GM18505 (cell line): ENCODE results near the gene LENG9.
"Not testable (repeated sequence)": the region's sequence is repeated elsewhere in the genome, so short reads cannot be mapped to it uniquely, and the experiment has no call there.

Source experiments
- ATAC-seq: cut with Tn5 transposase; IDR thresholded peaks from one replicate; pipeline ENCODE4 v1.9.1; 2021; ENCODE audit not compliant: unreplicated experiment
- POLR2A ChIP-seq: IDR thresholded peaks from 4 replicates; pipeline ENCODE4 v1.6.1; 2011; ENCODE audit warnings: borderline replicate concordance; ENCODE audit not compliant: insufficient read depth, insufficient read length; ENCODE audit errors: extremely low read depth

Gene LENG9

DNA sequence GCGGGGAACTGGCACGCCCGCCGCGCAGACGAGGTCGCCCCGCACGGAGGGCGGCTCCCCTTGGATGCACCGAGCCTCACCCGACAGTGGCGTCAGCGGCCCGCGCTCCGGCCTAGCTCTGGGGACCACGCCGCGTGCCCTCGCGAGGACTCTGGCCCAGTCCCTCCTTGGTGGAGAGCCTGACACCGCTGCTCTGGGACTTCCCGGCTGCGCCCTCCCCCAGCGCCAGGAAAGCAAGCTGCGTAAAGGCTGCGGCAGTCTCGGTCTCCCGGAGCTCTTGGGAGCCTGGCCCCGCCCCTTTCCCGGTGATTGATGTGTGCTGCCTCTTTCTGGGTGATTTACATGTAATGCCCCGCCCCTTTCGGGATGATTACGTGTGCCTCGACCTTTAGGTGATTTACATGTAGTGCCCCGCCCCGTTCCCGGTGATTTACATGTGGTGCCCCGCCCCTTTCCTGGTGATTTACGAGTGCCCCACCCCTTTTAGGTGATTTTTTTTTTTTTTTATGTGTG is at the start of gene LENG9:
Gene LENG9 (minus strand): TSS at position 248 of the 513 bp plus-strand sequence. CDS start 252 bp downstream, outside the sequence.
- peak; percentile 76 for TF ChIP-seq POLR2A
- peak; percentile 46 for ATAC-seq

DNA sequence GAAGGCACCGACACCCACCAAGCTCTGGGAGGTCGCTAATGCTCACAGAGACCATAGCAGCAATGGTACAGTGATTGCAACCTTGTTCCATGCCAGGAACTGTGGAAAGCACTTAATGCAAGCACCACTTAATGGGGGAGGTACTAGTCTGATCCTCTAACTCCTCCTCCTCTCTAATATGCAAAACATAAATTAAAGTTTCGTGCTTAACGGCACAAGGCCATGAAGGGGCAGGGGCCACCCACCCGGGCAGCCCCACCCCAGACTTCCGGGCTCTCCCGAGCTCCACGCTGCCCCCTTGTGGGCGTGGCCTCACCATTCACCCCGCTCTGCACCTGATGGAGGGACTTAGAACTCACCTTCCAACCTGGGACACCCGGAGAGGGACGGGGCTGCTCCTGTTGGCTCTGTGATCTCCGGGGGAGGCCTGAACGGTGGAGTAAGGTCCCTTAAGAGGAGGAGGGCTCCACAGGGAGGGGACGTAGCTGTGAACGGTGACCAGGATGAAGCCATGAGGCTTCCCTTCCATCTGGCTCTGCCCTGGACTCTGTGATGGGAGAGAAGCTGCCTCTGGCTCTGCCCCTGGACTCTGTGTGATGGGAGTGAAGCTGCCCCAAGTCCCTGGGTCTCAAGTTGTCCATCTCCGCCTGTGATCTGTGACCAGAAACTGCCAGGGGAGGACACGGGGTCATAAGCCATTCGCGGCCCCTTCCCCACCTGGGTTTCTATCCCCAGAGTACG is 45.8 kb upstream of the LENG9 start:
- not testable (repeated sequence) for ATAC-seq

DNA sequence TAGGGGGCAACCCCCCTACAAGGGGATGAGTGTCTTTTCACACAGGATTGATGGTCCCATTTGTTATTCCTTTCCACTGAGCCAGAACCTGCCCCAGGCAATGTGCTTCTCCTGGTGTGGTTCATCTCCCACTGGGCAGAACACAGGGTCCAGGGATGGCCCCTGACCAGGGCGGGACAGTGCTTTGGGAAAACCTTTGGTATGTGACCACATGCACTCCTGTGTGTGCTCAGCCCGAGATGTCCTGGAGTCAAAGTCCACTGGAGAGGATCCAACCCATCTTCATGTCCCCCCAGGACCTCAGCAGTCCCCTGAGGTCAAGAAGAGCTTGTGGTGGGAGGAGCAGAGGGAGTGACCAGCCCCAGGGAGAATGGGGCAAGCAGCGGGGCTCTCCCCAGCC is 44.9 kb upstream of the LENG9 start:
- not testable (repeated sequence) for ATAC-seq

DNA sequence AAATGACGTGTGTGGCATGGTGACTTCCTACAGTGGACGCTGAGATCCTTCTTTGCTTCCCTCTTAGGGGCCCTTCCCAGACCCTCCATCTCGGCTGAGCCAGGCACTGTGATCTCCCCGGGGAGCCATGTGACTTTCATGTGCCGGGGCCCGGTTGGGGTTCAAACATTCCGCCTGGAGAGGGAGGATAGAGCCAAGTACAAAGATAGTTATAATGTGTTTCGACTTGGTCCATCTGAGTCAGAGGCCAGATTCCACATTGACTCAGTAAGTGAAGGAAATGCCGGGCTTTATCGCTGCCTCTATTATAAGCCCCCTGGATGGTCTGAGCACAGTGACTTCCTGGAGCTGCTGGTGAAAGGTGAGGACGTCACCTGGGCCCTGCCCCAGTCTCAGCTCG is 44.2 kb upstream of the LENG9 start:
- ATAC-seq = no peak

DNA sequence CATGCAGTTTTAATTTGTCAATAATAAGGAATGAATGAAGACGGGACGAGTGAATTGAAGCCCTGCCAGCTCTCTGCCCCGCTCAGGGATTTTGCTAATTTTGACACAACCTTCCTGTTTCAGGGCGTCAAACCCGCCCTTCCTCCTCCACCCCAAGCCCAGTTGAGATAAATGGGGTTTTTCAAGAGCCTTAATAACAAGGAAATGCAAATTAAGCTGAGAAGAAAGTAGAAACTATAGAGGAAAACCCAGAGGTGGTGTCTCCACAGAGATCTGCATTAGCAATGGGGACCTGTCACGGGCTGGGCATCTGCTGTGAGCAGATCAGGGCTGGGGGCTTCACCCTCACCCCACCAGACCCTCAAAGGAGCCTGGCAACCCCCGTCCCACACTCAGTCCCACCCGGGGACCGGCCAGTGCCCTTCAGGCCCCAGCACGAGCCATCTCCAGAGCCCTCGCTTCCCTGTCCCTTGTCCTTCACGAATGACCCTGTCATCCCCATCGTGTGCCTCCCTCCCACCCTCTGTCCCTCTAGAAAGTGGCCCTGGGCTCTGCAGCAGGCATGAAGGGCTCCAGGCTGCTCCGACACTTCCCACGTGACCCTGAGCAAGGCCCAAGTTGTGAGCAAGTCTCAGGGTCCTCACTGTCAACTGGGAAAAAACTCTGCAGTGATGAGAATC is 43.6 kb upstream of the LENG9 start:
- ATAC-seq = not testable (repeated sequence)

More for the DNA sequence above, 44.2 kb upstream of the LENG9 start:
- no peak for TF ChIP-seq POLR2A

DNA sequence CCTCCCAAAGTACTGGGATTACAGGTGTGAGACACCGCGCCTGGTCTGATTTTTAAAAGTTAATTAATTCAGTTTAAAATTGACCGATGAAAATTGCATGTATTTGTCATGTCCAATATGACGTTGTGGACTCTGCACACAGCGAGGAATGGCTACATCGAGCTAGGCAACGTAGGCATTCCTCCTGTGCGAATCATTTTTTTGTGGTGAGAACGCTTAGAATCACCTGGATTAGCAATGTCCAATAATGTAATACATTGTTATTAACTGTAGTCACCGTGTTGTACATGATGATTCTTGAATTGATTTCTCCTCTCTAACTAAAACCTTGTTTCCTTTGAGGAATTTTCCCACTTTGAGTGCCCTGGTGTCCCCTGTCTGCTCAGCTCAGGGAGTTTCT is 42.5 kb upstream of the LENG9 start:
- ATAC-seq = no peak
- TF ChIP-seq POLR2A = no peak

DNA sequence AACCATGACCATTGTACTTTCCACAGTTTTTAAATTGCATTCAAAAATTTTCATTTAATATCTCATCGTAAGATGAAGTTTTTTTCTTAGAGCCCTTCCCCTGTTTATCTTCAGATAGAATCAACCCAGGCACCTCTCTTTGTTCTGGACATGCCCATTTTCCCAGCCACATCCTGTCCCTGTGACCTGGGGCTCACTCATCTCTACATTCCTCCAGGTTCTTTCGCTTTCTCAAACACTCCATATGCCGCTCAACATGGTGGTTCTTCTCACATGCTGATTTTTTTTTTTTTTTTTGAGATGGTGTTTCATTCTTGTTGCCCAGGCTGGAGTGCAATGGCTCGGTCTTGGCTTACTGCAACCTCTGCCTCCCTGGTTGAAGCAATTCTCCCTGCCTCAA is 42.0 kb upstream of the LENG9 start:
- not testable (repeated sequence) for ATAC-seq

DNA sequence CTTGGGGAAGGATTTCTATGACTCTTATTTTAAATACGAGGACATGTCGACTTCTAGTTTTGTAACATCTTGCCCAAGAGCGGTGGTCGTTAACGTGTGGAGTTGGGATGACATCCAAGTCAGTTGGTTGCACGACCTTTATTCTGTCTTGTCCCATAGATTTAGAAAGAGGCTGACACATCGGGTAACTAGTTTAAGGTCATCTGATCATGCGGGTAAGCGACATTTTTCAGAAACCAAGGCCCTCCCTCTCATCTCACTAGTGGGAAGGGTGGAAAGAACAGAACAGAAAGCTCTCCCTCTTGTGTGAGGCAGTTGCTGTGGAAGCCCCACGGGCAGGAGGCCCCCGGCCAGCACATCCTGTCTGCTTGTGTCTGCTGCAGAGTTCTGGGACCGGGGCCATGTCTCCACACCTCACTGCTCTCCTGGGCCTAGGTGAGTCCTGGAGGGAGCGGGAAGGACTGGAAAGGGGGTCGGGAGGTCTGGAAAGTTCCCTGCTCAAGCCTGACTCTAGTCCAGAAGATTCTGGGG is 39.0 kb upstream of the LENG9 start, which contains the start of gene LAIR2:
Gene LAIR2 (plus strand): TSS at position 314 of the 531 bp plus-strand sequence. CDS start 88 bp downstream, at position 402.
- no peak for TF ChIP-seq POLR2A
- no peak for ATAC-seq

DNA sequence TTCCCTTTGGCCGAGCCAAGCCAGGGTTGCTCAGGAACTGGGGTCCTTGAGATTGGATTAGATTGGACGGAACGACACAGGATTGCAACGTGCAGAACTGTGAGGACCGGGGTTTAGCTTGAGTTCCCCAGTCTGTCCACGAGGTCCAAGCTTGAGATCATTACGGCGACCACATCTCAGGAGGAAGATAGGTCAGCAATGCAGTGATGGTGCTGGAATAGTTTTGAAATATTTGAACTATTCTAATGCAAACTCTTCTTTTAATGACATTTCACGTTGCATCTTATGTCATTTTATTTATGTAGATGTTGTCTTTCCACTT is 34.8 kb upstream of the LENG9 start:
- ATAC-seq = not testable (repeated sequence)

DNA sequence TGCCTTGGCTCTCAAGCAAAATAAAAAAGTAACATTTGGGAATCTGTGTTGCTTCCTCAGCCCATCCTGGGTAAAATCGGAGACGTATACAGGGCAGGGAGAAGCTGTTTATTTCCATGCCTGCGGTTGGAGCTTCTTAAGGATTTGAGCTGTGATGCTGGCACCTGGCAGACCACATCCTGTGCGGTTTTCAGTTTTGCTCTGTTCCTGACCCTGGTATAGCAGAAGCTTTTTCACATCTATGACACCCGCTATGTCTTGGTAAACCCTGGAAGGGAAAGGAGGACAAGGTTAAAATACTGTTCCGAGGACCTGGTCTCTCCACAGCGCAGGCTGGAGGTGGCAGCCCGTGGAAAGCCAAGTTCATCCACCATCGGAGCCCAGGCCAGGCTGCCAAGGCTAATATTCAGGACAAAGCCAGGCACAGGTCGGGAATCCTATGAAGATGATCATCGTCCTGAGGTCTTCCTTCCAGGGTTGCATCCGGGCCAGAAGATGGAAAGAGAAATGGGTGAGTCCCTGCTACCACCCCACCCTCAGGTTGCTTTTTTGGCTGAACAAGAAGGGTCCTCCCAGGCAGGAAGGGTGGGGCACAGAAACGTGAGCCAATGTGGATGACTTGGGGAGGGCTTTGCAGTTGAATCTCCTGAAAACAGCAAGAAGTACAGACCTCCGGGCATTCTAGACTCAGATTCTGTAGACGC is 34.3 kb upstream of the LENG9 start:
- ATAC-seq = not testable (repeated sequence)

DNA sequence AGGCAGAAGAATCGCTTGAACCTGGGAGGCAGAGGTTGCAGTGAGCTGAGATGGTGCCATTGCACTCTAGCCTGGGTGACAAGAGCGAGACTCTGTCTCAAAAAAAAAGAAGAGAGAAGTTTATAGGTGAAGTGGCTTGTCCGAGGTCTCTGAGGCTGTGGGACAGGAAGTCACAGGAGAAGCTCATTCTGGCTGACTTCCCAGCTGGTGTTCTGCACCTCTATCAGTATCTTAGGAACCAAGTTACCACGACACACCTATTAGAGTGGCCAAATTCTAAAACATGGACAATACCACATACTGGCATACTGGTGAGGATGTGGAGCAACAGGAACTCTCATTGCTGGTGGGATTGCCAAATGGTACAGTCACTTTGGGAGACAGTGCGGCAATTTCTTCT is 31.7 kb upstream of the LENG9 start:
- not testable (repeated sequence) for ATAC-seq

DNA sequence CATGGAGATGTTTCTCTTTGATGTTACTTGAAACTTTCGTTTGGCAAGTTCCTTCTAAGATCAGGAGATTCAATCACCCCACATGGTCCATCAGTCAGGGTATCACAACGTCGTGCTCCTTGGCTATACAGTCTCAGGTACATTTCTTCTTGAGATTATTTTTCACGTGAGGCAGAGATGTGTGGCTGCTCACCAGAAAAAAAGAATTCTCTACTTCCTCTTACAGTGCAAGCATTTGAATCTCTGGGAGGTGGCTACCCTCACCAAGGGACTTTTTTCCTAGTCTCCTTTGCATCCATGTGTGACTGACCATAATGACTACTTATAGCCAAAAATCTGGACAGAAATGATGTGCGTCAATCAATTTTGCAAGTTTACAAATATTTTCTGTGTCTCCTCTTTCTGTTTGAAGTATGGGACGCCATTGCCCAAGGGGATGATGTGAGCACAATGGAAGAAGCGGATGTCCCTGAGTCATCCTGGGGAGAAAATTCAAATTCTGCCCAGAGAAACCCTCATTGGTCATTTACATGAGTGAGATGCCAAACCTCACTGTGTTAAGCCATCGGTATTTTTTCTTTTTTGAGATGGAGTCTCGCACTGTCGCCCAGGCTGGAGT is 30.5 kb upstream of the LENG9 start:
- no peak for TF ChIP-seq POLR2A
- ATAC-seq = no peak

DNA sequence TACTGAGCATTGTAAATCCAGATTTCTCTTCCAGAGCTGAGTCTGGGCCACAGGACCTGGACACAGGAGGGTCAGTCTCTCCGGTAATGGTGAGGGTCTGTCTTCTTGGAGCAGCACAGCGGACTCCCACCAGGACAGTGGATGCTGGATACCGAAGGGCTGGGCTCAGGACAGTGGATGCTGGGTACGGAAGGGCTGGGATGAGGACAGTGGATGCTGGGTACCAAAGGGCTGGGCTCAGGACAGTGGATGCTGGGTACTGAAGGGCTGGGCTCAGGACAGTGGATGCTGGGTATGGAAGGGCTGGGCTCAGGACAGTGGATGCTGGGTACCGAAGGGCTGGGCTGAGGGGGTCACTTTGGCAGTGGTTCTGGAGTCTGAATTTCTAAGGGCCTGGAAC is 29.5 kb upstream of the LENG9 start:
- ATAC-seq = not testable (repeated sequence)

DNA sequence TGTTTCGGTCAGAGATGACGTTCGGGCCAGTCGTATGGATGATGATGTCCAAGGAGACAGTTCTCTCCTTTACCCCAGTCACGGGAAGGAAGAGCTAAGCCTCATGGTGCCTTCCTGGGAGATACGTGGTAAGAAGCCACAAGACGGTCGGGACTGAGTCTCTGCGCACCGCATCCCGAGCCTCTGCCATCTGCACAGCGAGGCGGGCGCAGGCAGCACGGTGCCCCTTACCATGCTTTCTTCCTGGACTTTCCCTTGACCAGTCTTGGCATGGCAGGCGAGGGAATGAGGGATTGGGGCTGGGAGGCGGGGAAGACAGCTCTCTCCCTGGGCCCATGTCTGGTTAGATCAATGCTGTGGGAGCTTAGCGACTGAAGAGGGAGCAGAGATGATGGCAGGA is 29.0 kb upstream of the LENG9 start:
- ATAC-seq = no peak
- TF ChIP-seq POLR2A = no peak

DNA sequence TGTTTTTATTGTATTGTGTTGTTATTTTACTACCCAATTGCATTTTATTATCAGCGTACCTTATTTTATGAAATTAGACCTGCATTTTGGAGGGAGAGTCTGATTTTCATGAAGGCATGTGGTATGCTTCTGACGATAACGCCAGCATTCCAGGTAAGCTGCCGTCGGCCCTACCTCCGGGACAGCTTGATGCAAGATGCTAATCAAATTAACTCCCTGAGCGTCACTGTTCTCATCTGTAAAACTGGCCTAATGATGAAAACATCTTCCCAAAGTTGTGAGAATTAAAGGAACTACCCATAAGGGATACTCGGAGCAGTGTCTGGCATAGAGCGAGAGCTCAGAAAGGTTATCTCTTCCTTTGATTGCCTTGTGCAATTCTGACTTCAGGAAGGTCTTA is 26.2 kb upstream of the LENG9 start:
- no peak for ATAC-seq
- no peak for TF ChIP-seq POLR2A
